Panc1 (cell line): ENCODE measurements around the gene DVL3.

Experiments
- POLR2AphosphoS5 ChIP-seq: IDR thresholded peaks from 2 replicates; pipeline ENCODE4 v1.6.1; 2012; ENCODE audit warnings: mild to moderate bottlenecking, low read depth, low read length, moderate library complexity
- REST ChIP-seq, 2 experiments: IDR thresholded peaks; 2 replicates each; pipeline ENCODE4 v1.6.1; 2011 to 2012; ENCODE audit warnings: low read depth in 2 of 2, control low read depth in 1 of 2, low read length in 1 of 2, mild to moderate bottlenecking in 1 of 2, moderate library complexity in 1 of 2; ENCODE audit not compliant: insufficient read depth in 1 of 2
- SIN3A ChIP-seq: IDR thresholded peaks from 2 replicates; pipeline ENCODE4 v1.6.1; 2012; ENCODE audit warnings: low read depth, mild to moderate bottlenecking, low read length, moderate library complexity, borderline replicate concordance; ENCODE audit not compliant: insufficient read depth
- TCF7L2 ChIP-seq: IDR thresholded peaks from 2 replicates; pipeline ENCODE4 v1.6.1; 2011; ENCODE audit warnings: mild to moderate bottlenecking, low read depth, low read length, inconsistent platforms
- TF ChIP-seq, protein P1 (sequence below): fragments of 450-650 bp; IDR thresholded peaks from 2 replicates; pipeline ENCODE4 v1.5.1; 2017; ENCODE audit warnings: mild to moderate bottlenecking

DNA sequence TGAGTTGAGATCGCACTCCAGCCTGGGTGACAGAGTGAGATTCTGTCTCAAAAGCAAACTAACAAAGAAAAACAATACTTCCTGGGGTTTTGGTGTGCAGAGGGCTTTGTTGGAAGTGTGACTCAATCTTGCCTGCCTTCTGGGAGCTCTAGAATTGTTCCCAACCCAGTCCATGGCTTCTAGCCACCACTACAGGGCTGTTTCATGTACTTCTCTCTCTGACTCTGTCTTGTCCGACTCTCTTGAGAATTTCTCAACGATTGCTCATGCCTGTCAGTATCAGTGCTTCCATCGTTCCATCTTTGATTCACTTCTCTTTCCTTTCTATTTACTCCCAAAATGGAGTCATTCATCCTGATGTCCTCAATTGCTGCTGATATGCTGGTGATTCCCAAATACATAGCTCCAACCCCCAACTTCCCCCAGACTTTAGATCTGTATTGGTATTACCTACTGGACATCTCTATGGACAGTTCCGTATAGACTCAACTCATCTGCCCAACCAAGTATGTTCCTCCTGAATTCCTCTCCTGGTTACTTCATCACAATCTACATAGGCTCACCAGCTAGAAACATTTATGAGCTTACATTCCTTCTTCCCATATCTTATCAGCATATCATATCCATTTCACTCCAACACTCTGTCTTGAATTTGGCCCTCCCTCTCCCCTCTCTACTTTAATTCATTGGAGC is 17.6 kb downstream of the DVL3 start:
- TF ChIP-seq, protein P1, sequence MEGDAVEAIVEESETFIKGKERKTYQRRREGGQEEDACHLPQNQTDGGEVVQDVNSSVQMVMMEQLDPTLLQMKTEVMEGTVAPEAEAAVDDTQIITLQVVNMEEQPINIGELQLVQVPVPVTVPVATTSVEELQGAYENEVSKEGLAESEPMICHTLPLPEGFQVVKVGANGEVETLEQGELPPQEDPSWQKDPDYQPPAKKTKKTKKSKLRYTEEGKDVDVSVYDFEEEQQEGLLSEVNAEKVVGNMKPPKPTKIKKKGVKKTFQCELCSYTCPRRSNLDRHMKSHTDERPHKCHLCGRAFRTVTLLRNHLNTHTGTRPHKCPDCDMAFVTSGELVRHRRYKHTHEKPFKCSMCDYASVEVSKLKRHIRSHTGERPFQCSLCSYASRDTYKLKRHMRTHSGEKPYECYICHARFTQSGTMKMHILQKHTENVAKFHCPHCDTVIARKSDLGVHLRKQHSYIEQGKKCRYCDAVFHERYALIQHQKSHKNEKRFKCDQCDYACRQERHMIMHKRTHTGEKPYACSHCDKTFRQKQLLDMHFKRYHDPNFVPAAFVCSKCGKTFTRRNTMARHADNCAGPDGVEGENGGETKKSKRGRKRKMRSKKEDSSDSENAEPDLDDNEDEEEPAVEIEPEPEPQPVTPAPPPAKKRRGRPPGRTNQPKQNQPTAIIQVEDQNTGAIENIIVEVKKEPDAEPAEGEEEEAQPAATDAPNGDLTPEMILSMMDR, result no peak
- TF ChIP-seq POLR2AphosphoS5 (0 out of 2 replicates have a peak, but pooled peaks have one; percentile 6), SIN3A (no peak), REST (IDR thresholded peaks at IDR 0.05; ENCODE audit: insufficient read depth in 1 of 2, low read depth in 2 of 2, low read length in 1 of 2) (no peak), TCF7L2 (no peak)
